Rectal smooth muscle tissue (tissue), 1 donor: ENCODE data around the gene CATSPER1.

Experiments
- H3K27ac ChIP-seq: one replicate; pipeline ENCODE4 v1.7.0; 2013; ENCODE audit warnings: low read depth, low read length, inconsistent platforms
- H3K27me3 ChIP-seq: one replicate; pipeline ENCODE4 v1.7.0; 2013; ENCODE audit warnings: low read length; ENCODE audit not compliant: control insufficient read depth, insufficient read depth
- H3K36me3 ChIP-seq: one replicate; pipeline ENCODE4 v1.7.0; 2013; ENCODE audit warnings: low read length; ENCODE audit not compliant: control insufficient read depth, insufficient read depth
- H3K4me1 ChIP-seq: one replicate; pipeline ENCODE4 v1.7.0; 2013; ENCODE audit warnings: low read length; ENCODE audit not compliant: control insufficient read depth, insufficient read depth
- H3K4me3 ChIP-seq: one replicate; pipeline ENCODE4 v1.7.0; 2013; ENCODE audit warnings: low read length
- H3K9ac ChIP-seq: one replicate; pipeline ENCODE4 v1.7.0; 2013; ENCODE audit warnings: low read length

CATSPER1 gene

DNA sequence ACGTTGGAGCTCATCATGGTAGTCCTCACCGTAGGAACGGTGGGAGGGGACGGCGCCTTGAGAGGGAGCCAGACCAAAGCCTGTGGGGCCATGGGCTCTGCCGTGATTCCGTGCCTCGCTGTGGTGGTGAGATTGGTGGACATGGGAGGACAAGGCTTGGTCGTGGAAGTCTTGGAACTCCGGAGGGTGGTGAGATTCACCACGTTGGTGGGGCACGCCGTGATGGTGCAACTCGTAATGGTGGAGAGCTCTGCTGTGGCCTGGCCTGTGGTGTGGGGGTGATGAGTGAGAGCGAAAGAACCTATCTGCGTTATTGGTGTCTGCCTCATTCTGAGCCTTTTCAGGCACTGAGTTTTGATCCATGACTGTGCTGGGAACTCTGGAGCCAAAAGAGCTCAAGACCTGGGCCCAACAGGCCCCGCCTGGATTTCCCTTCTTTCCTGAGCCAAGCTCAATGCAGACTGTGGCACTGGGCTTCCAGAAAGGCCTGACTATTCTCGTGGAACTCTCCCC is at the start of gene CATSPER1:
TSS of gene CATSPER1 (minus strand) at position 463 of the 513 bp plus-strand sequence. CDS start at position 363, 100 bp downstream.
- H3K27me3 ChIP-seq: no peaks in the 10 kb centered on the region
- no peak within 1 kb of the TSS for H3K9ac ChIP-seq
- H3K36me3 ChIP-seq: no peaks in the 10 kb centered on the region
- no peaks in the 10 kb centered on the region for H3K4me1 ChIP-seq
- H3K27ac ChIP-seq: no peak within 1 kb of the TSS
- no peak within 1 kb of the TSS for H3K4me3 ChIP-seq

DNA sequence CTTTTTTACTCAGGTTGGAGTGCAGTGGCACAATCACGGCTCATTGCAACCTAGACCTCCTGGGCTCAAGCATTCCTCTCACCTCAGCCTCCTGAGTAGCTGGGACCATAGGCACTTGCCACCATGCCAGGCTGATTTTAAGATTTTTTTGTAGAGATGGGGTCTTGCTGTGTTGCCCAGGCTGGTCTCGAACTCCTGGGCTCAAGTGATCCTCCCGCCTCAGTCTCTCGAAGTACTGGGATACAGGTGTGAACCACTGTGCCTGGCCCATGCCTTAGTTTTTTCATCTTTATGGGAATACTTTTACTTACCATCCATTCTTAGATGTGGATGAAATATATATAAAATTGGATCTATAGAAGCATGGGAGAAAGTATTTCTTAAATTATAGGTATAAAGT is 49.0 kb upstream of the CATSPER1 start:
- H3K27me3 ChIP-seq: no peaks in the 10 kb centered on the region
- no peak overlapping the region for H3K4me3 ChIP-seq
- H3K9ac ChIP-seq: no peak overlapping the region
- H3K4me1 ChIP-seq: peaks cover 2% of the 10 kb centered on the region
- H3K27ac ChIP-seq: no peak overlapping the region
- H3K36me3 ChIP-seq: no peaks in the 10 kb centered on the region

DNA sequence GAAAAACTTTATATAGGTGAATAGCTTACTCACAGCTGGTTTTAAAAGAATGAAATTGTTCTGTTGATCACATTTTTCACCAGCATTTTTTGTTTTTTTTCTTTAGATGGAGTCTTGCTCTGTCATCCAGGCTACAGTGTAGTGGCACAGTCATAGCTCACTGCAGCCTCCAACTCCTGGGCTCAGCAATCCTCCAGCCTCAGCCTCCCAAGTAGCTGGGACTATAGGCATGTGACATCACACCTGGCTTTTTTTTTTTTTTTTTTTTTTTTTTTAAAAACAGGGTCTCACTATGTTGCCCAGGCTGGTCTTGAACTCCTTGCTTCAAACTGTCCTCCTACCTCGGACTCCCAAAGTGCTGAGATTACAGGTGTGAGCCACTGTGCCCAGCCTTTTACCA is 47.4 kb upstream of the CATSPER1 start:
- Histone ChIP-seq H3K9ac (no peak overlapping the region), H3K4me1 (peaks cover 8% of the 10 kb centered on the region), H3K27ac (no peak overlapping the region), H3K36me3 (peaks cover 3% of the 10 kb centered on the region), H3K4me3 (no peak overlapping the region), H3K27me3 (no peaks in the 10 kb centered on the region)

DNA sequence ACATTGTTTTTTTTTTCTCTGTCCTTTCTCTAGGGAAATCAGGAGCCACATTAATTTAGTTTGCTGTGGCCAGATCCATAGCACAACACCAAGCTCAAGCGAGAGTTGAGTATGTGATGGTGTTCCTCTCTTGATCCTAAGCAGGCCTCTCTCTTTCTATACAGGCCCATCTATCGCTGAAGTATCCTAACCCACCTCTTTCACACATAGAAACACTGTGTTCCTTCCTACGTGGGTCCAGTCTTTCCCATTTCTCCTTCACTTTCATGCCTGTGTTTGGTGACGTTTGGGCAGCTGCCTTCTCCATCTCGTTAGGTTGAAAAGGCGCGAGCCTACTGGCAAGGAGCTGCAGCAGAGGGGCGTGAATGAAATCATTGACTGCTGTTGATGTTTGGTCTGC is 46.2 kb upstream of the CATSPER1 start:
- no peak overlapping the region for H3K4me3 ChIP-seq
- H3K27ac ChIP-seq: no peak overlapping the region
- peaks cover 13% of the 10 kb centered on the region for H3K4me1 ChIP-seq
- peaks cover 11% of the 10 kb centered on the region for H3K36me3 ChIP-seq
- H3K9ac ChIP-seq: no peak overlapping the region
- H3K27me3 ChIP-seq: no peaks in the 10 kb centered on the region

DNA sequence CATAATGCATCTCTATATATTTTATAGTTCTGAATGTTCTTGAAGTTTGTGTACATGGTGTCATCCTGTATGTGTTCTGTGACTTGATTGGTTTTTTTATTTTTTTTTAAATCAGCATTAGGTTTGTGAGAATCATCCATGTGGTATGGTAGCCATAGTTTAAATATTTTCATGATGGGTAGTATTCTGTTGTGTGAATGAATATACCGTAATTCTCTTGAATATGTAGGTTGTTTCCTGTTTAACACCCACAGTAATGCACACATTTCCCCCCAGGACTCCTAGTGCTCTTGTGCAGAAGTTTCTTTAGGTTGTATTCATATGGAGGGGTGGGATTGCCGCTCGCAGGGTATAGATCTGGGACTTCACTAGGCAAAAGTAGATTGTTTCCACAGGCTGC is 45.8 kb upstream of the CATSPER1 start:
- peak overlapping the region; percentile 76 for H3K4me3 ChIP-seq
- H3K9ac ChIP-seq: no peak overlapping the region
- no peak overlapping the region for H3K27ac ChIP-seq
- H3K27me3 ChIP-seq: no peaks in the 10 kb centered on the region
- peaks cover 13% of the 10 kb centered on the region for H3K4me1 ChIP-seq
- peaks cover 16% of the 10 kb centered on the region for H3K36me3 ChIP-seq

DNA sequence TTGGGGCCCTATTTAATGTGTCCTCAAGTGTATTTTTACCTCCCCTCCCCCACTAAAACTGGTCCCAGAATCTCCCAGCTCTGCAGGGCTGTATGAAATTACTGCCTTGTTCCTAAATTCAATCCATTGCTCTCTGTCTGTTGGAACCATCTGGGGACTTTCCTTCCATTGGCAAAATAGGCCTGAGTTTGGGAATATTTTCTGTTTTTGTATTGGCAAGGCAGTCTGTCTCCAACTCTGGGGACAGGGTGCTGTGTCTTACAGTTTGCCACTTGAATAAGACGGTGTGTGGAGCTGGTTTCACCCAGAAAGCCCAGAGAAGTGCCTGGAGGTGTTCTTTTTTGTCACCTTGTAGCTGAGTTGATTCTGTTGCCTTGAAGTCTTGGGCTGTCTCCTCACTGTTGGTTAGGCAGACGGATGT is 45.1 kb upstream of the CATSPER1 start:
- no peaks in the 10 kb centered on the region for H3K27me3 ChIP-seq
- H3K9ac ChIP-seq: no peak overlapping the region
- peak overlapping the region; percentile 76 for H3K4me3 ChIP-seq
- peak overlapping the region; percentile 80 for H3K27ac ChIP-seq
- H3K36me3 ChIP-seq: peaks cover 19% of the 10 kb centered on the region
- peaks cover 13% of the 10 kb centered on the region for H3K4me1 ChIP-seq

DNA sequence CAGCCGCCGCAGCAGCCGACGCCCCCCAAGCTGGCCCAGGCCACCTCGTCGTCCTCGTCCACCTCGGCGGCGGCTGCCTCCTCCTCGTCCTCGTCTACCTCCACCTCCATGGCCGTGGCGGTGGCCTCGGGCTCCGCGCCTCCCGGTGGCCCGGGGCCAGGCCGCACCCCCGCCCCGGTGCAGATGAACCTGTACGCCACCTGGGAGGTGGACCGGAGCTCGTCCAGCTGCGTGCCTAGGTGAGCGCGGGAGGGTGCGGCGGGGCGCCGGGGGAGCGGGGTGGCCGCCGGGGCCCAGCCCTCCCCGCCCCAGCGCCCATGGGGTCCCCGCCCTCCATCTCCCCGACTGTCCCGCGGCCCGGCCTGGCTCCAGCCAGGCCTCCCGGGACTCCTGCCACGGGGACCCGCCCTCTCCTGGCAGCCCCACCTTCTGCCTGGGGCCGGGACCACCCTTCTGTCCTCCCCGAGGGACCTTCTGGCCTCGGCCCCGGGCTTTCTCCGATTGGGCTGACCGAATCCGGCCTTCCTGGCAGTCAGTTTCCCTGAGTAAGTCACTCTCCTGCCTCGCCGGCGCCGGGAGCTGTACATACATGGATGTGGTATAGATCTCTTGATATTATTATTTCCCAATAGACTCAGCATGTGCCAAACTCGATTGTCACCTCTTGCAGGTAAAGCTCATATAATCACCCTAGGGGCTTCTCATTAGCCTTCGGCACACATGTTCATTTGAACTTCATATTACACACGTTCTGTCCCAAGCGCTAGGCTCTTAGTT is 44.5 kb upstream of the CATSPER1 start:
- H3K9ac ChIP-seq: no peak overlapping the region
- peaks cover 19% of the 10 kb centered on the region for H3K36me3 ChIP-seq
- H3K27ac ChIP-seq: peak overlapping the region; percentile 80
- H3K4me3 ChIP-seq: peak overlapping the region; percentile 76
- no peaks in the 10 kb centered on the region for H3K27me3 ChIP-seq
- peaks cover 13% of the 10 kb centered on the region for H3K4me1 ChIP-seq

DNA sequence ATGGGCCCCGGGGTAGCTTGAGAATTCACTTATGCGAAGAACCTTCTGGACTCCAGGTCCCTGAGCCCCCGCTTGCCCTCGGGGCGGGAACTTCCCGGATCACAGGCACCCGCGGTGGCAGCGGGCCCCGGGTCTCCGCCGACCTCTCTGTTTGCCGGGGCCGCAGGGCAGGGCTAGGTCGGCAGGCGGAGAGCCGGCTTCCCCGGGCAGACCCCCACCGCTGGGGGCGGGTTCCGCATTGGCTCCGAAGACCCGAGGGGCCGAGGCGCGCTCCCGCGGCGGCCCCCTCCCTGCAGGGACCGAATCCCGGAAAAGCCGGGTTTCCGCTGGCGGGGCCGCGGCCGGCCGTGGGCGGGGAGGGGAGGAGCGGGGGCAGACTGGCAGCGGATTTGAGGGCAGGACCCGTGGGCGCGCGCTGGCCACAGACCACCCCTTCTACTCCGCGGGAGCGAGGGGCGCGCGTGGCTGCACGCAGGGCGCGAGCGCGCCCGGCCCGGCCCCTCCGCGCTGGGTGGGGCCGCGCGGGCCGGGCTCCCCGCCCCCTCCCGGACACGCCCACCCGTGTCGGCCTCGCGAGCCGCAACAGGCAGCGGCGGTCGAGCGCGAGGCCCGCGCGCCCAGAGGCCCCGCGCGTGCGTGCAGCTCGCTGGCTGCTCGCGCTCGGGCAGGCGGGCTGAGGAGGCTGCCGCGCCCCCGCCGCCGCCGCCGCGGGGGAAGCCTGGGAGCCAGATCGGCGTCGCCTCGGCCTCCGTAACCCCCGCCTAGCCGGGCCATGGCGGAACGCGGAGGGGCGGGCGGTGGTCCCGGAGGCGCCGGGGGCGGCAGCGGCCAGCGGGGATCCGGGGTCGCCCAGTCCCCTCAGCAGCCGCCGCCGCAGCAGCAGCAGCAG is 43.7 kb upstream of the CATSPER1 start, which contains the start of gene PACS1:
TSS of gene PACS1 (plus strand) at position 558 of the 889 bp plus-strand sequence. CDS start at position 773, 215 bp downstream.
- H3K27me3 ChIP-seq: no peaks in the 10 kb centered on the region
- H3K36me3 ChIP-seq: peaks cover 21% of the 10 kb centered on the region
- peak within 1 kb of the TSS; percentile 76 for H3K4me3 ChIP-seq
- H3K27ac ChIP-seq: peak within 1 kb of the TSS; percentile 89
- peak within 1 kb of the TSS; percentile 67 for H3K9ac ChIP-seq
- peaks cover 13% of the 10 kb centered on the region for H3K4me1 ChIP-seq

DNA sequence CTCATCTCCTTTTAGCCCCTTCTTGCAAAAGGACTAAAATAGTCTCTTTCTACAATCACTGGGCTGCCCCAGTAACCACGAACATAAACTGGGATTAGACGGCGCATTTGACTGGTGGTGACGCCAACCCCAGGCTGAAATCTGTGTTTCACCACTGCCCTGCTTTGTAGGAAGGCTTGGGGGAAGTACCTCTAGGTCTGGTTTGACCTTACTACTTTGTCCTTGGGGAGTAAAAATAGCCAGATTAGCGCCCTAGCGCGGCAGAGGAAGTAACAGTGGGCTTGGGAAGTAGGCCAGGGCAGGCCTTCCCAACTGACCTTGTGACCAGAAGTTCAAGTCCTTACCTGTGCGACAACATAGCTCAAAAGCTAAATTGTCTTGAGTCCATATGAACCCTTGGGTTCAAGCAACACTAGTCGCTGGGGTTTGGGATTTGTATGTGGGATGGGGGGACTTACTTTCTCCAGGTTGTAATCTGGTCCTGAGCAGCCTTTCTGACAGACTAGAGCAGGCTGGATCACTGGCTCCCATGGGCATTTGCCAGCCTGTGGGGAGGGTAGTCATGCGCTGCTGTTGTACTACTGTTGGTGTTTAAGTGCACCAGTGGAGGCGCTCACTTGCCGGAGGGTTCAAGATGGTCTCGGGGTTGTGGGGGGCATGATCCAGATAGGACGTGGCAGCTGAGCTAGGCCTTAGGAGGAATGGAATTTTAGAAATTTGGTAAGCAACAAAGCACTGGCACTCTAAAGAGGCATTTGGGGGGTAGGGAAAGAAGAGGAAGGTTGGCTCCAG is 42.8 kb upstream of the CATSPER1 start:
- Histone ChIP-seq H3K9ac (peak overlapping the region; percentile 67), H3K4me1 (peaks cover 13% of the 10 kb centered on the region), H3K36me3 (peaks cover 23% of the 10 kb centered on the region), H3K27me3 (no peaks in the 10 kb centered on the region), H3K27ac (peak overlapping the region; percentile 89), H3K4me3 (peak overlapping the region; percentile 65)

DNA sequence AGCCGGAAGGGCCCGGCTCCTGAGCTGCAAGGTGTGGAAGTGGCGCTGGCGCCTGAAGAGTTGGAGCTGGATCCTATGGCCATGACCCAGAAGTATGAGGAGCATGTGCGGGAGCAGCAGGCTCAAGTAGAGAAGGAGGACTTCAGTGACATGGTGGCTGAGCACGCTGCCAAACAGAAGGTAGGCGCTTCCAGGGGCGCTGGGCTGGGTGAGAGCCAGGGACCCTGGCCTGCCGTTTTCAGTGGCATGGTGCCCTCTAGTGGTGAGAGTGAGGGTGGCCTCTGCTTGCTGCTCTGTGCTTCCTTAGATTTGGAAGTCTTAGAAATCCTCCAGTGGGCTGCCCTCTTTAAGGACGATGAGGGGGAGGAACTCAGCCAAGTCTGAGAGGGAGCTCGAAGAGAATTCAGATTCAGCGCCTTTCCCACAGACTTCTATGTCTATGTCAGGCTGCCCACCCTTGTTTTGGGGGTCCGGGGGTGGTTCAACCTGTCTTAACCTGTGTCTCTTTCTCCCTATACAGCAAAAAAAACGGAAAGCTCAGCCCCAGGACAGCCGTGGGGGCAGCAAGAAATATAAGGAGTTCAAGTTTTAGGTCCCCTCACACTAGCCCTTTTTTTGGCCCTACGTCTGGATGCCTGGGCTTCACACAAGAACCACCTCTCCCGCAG is 42.0 kb upstream of the CATSPER1 start:
- Histone ChIP-seq H3K27me3 (no peaks in the 10 kb centered on the region), H3K4me1 (peaks cover 13% of the 10 kb centered on the region), H3K9ac (no peak overlapping the region), H3K27ac (peak overlapping the region; percentile 89), H3K4me3 (peak overlapping the region; percentile 20), H3K36me3 (peaks cover 31% of the 10 kb centered on the region)

DNA sequence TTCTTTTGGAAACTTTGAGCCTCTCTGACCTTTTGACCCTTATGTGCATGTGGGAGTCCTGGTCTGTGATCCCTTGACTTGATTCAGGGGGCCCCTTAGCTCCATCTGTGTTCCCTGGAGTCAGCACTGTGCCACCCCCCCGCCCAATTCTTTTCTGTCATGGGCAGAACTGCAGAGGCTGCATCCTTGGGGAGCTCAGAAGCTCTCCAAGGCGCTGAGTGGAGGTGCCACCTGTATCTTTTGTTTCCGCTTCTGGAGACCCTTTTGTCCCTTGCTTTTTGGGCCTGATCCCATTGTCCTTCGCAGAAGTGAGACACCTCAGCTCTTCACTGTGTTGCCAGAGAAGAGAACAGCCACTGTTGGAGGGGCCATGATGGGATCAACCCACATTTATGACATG is 41.4 kb upstream of the CATSPER1 start:
- Histone ChIP-seq H3K4me1 (peaks cover 13% of the 10 kb centered on the region), H3K27ac (peak overlapping the region; percentile 31), H3K9ac (no peak overlapping the region), H3K4me3 (no peak overlapping the region), H3K36me3 (peaks cover 37% of the 10 kb centered on the region), H3K27me3 (no peaks in the 10 kb centered on the region)
